Osteoblast (primary cell): ENCODE data around the gene BNC1. TPM values are rescaled to one million over a fixed set of nuclear protein-coding genes. Genes with fewer than 3 reads are reported as not detected.

Experiments used
- DNase-seq: peaks from one replicate; pipeline ENCODE4 v3.0.0; 2011; ENCODE audit warnings: low spot score, mixed read lengths; ENCODE audit not compliant: insufficient read length; ENCODE audit errors: missing footprints
- H2AFZ ChIP-seq: 2 replicates; pipeline ENCODE4 v1.6.0; 2011; ENCODE audit warnings: mild to moderate bottlenecking, low read length
- H3K27ac ChIP-seq: 2 replicates; pipeline ENCODE4 v1.5.1; 2011; ENCODE audit warnings: mild to moderate bottlenecking, low read depth, low read length, moderate library complexity
- H3K27me3 ChIP-seq: 2 replicates; pipeline ENCODE4 v1.6.0; 2012; ENCODE audit warnings: mild to moderate bottlenecking, control low read depth, inconsistent platforms, low read length, moderate library complexity; ENCODE audit not compliant: insufficient read depth
- H3K36me3 ChIP-seq: 2 replicates; pipeline ENCODE4 v1.5.1; 2011; ENCODE audit warnings: mild to moderate bottlenecking, low read length, control low read depth, moderate library complexity; ENCODE audit not compliant: insufficient read depth
- H3K4me1 ChIP-seq: 2 replicates; pipeline ENCODE4 v1.5.1; 2011; ENCODE audit warnings: mild to moderate bottlenecking, low read length, control low read depth, moderate library complexity; ENCODE audit not compliant: insufficient read depth
- H3K4me2 ChIP-seq: 2 replicates; pipeline ENCODE4 v1.6.0; 2011; ENCODE audit warnings: mild to moderate bottlenecking, low read length; ENCODE audit not compliant: insufficient read depth
- H3K4me3 ChIP-seq: fragments of 200-600 bp; sonication (generic); 3 replicates; pipeline ENCODE4 v1.5.1; 2012; ENCODE audit warnings: mild to moderate bottlenecking, low read length, inconsistent platforms; ENCODE audit not compliant: insufficient read depth
- H3K79me2 ChIP-seq: 2 replicates; pipeline ENCODE4 v1.6.0; 2012; ENCODE audit warnings: mild to moderate bottlenecking, low read length, control low read depth, inconsistent platforms; ENCODE audit not compliant: insufficient read depth
- H3K9me3 ChIP-seq: 2 replicates; pipeline ENCODE4 v1.5.1; 2011; ENCODE audit warnings: low read depth, low read length, control low read depth
- H4K20me1 ChIP-seq: 2 replicates; pipeline ENCODE4 v1.6.0; 2012; ENCODE audit warnings: mild to moderate bottlenecking, low read length, control low read depth; ENCODE audit not compliant: insufficient read depth
- total RNA-seq: library from RNA; depleted of rRNA; stranded (reverse); fragments of >200 nt; gene quantifications from 2 replicates; pipeline ENCODE4 v1.2.3, GENCODE V29; 2012
- TF ChIP-seq, protein P1 (sequence below): IDR thresholded peaks from 2 replicates; pipeline ENCODE4 v1.5.1; 2011; ENCODE audit warnings: mild to moderate bottlenecking, low read depth, low read length, moderate library complexity; ENCODE audit errors: extremely low read depth

The BNC1 gene, protein sequence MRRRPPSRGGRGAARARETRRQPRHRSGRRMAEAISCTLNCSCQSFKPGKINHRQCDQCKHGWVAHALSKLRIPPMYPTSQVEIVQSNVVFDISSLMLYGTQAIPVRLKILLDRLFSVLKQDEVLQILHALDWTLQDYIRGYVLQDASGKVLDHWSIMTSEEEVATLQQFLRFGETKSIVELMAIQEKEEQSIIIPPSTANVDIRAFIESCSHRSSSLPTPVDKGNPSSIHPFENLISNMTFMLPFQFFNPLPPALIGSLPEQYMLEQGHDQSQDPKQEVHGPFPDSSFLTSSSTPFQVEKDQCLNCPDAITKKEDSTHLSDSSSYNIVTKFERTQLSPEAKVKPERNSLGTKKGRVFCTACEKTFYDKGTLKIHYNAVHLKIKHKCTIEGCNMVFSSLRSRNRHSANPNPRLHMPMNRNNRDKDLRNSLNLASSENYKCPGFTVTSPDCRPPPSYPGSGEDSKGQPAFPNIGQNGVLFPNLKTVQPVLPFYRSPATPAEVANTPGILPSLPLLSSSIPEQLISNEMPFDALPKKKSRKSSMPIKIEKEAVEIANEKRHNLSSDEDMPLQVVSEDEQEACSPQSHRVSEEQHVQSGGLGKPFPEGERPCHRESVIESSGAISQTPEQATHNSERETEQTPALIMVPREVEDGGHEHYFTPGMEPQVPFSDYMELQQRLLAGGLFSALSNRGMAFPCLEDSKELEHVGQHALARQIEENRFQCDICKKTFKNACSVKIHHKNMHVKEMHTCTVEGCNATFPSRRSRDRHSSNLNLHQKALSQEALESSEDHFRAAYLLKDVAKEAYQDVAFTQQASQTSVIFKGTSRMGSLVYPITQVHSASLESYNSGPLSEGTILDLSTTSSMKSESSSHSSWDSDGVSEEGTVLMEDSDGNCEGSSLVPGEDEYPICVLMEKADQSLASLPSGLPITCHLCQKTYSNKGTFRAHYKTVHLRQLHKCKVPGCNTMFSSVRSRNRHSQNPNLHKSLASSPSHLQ
- total RNA-seq = 3.3 and 3.5 TPM in 2 replicates

DNA sequence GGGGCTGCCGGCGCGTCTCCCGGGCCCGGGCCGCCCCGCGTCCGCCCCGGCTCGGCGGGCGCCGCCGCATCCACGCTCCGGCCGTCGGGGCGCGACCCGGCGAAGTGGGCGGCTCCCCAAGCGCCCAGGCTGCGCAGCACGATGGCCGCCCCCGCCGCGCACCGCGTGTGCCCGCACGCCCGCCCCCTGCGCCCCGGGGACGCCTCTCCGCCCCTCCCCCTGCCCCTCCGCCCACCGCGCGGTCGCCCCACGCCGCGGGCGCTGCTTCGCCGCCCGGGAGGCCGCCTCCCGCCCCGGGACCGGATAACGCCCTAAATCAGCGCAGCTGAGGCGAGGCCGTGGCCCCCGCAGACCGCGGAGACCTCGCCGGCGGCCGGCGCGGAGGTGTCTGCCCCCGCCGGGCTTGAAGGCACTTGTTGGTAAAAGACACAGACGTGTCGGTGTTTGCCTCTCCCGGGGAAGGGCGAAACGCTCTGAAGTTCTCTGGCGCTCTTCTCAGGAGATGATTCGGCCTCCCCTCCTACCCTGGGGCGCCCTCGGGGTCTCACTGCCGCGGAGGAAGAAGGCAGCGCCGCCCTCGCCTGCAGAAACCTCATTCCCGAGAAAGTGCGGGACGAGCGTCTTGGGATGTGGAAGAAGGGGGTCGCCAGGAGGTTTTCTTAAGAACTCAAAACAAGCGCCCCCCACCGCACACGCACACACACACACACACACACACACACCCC, at the start of gene BNC1:
Gene BNC1, minus strand, starts transcription at position 106 of the 725 bp plus-strand sequence. Its CDS starts 36 bp downstream, at position 70.
- Histone ChIP-seq H3K4me2 (peak within 1 kb of the TSS; percentile 75), H3K27ac (peak within 1 kb of the TSS; percentile 86), H3K4me1 (peaks cover 51% of the 10 kb centered on the region), H3K4me3 (peak within 1 kb of the TSS; percentile 83), H3K9me3 (no peaks in the 10 kb centered on the region), H4K20me1 (no peaks in the 10 kb centered on the region), H3K79me2 (peaks cover 35% of the 10 kb centered on the region), H2AFZ (peak within 1 kb of the TSS; percentile 73), H3K36me3 (no peaks in the 10 kb centered on the region), H3K27me3 (no peaks in the 10 kb centered on the region)
- TF ChIP-seq, protein P1, sequence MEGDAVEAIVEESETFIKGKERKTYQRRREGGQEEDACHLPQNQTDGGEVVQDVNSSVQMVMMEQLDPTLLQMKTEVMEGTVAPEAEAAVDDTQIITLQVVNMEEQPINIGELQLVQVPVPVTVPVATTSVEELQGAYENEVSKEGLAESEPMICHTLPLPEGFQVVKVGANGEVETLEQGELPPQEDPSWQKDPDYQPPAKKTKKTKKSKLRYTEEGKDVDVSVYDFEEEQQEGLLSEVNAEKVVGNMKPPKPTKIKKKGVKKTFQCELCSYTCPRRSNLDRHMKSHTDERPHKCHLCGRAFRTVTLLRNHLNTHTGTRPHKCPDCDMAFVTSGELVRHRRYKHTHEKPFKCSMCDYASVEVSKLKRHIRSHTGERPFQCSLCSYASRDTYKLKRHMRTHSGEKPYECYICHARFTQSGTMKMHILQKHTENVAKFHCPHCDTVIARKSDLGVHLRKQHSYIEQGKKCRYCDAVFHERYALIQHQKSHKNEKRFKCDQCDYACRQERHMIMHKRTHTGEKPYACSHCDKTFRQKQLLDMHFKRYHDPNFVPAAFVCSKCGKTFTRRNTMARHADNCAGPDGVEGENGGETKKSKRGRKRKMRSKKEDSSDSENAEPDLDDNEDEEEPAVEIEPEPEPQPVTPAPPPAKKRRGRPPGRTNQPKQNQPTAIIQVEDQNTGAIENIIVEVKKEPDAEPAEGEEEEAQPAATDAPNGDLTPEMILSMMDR = no peak
- DNase-seq = peak; percentile 85

DNA sequence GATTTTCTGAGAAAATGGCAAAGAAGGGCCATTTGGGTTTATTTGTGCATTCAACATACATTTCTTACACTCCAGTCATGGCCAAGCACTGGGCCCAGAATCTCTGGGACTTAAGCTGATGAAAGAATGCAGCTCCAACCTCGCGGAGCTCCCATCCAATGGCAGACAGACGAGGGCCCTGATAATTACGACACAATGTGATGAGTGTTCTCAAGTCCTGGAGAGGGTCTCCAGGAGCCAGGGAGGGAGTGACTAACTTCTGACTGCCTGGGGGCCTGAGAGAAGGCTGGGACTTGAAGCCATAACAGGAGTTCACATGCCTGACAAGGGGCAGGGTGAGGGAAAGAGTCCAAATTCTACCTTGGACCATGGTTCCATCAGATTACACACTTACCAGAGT, 42.6 kb upstream of the BNC1 start:
- Histone ChIP-seq H2AFZ (no peak overlapping the region), H3K9me3 (no peaks in the 10 kb centered on the region)

DNA sequence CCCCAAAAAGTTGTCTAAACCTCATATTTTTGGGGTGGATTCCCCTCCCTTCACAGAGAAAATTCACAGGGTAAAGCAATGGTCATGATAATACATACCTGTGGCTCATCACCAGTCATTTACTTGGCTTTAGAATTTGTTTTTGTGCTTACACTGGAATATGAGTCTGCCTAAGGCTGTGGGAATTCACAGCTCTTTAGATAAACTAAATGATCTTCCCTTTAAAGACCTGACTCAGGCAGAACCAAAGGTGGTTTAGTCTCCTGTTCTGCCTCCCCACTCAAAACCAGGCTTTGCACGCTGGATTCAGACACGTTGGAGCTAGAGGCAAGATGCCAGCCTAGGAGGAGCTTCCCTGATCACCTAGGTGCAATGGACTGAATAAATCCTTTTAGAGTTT, 40.3 kb upstream of the BNC1 start:
- Histone ChIP-seq H3K9me3 (no peaks in the 10 kb centered on the region), H3K36me3 (no peaks in the 10 kb centered on the region), H4K20me1 (no peaks in the 10 kb centered on the region), H3K27ac (no peak overlapping the region), H3K27me3 (no peaks in the 10 kb centered on the region), H3K79me2 (no peaks in the 10 kb centered on the region), H3K4me3 (no peak overlapping the region), H3K4me2 (no peak overlapping the region), H2AFZ (no peak overlapping the region), H3K4me1 (peaks cover 16% of the 10 kb centered on the region)
- DNase-seq = no peak
- TF ChIP-seq, protein P1 = no peak

More for the DNA sequence above, 42.6 kb upstream of the BNC1 start:
- H3K27ac ChIP-seq = no peak overlapping the region
- no peaks in the 10 kb centered on the region for H3K27me3 ChIP-seq
- H3K4me3 ChIP-seq = no peak overlapping the region
- TF ChIP-seq, protein P1 = no peak
- no peaks in the 10 kb centered on the region for H3K36me3 ChIP-seq
- H4K20me1 ChIP-seq = no peaks in the 10 kb centered on the region
- H3K4me1 ChIP-seq = peaks cover 9% of the 10 kb centered on the region
- no peak overlapping the region for H3K4me2 ChIP-seq
- H3K79me2 ChIP-seq = no peaks in the 10 kb centered on the region
- DNase-seq = no peak
